BJ (cell line): ENCODE results near the gene PRSS56. TPM values are rescaled to one million over a fixed set of nuclear protein-coding genes. Genes with fewer than 3 reads are reported as not detected.

ENCODE experiments used
- CTCF ChIA-PET: fragments of 350-600 bp; formaldehyde crosslinking; extraction: SDS; loops from one replicate; lab custom pipeline; 2021; ENCODE audit warnings: antibody characterized with exemption, inconsistent platforms; lab: Yijun Ruan, JAX
- POLR2A ChIA-PET: fragments of 300-600 bp; sonication (Branson Sonifier 250); formaldehyde crosslinking; extraction: SDS; loops from one replicate; lab custom pipeline; 2021; ENCODE audit warnings: antibody characterized with exemption; lab: Charles Lee
- DNase-seq: peaks from one replicate; pipeline ENCODE4 v3.0.0-alpha.2; 2011; ENCODE audit warnings: low read depth
- H3K27me3 ChIP-seq: 2 replicates; pipeline ENCODE4 v1.6.0; 2011; ENCODE audit warnings: low read length; ENCODE audit not compliant: control insufficient read depth, insufficient read depth
- H3K36me3 ChIP-seq: 2 replicates; pipeline ENCODE4 v1.5.1; 2011; ENCODE audit warnings: low read length; ENCODE audit not compliant: control insufficient read depth, insufficient read depth
- H3K4me3 ChIP-seq: 2 replicates; pipeline ENCODE4 v1.5.1; 2011; ENCODE audit warnings: low read depth, mild to moderate bottlenecking, control low read depth, low read length
- polyA plus RNA-seq: library from polyadenylated mRNA; depleted of rRNA; stranded (reverse); fragments of >200 nt; gene quantifications from 2 replicates; pipeline ENCODE4 v1.2.3, GENCODE V29; 2011
- TF ChIP-seq, protein P1 (sequence below): IDR thresholded peaks from 2 replicates; pipeline ENCODE4 v1.5.1; 2011; ENCODE audit warnings: low read depth, mild to moderate bottlenecking, control low read depth, inconsistent platforms, low read length, moderate library complexity; ENCODE audit not compliant: insufficient read depth

PRSS56 gene
- polyA plus RNA-seq, 1 experiment, result not detected

GRCh38 chr2:232481322-232482140 is 38.7 kb upstream of the PRSS56 start:
- CTCF ChIA-PET, result interaction anchor here (1.4 kb wide), 1 partner anchor 581 kb away, joined by 4 read pairs; no protein-coding TSS in a partner anchor
- TF ChIP-seq, protein P1, sequence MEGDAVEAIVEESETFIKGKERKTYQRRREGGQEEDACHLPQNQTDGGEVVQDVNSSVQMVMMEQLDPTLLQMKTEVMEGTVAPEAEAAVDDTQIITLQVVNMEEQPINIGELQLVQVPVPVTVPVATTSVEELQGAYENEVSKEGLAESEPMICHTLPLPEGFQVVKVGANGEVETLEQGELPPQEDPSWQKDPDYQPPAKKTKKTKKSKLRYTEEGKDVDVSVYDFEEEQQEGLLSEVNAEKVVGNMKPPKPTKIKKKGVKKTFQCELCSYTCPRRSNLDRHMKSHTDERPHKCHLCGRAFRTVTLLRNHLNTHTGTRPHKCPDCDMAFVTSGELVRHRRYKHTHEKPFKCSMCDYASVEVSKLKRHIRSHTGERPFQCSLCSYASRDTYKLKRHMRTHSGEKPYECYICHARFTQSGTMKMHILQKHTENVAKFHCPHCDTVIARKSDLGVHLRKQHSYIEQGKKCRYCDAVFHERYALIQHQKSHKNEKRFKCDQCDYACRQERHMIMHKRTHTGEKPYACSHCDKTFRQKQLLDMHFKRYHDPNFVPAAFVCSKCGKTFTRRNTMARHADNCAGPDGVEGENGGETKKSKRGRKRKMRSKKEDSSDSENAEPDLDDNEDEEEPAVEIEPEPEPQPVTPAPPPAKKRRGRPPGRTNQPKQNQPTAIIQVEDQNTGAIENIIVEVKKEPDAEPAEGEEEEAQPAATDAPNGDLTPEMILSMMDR, result no peak
- no peak for DNase-seq

GRCh38 chr2:232482301-232483238 is 37.6 kb upstream of the PRSS56 start:
- no peak for DNase-seq
- H3K36me3 ChIP-seq, result no peaks in the 10 kb centered on the region
- ChIA-PET POLR2A (no interaction called here), CTCF (interaction anchor here (1.3 to 1.4 kb wide), 2 partner anchors 9 to 582 kb away, joined by 3 to 4 read pairs; no protein-coding TSS in a partner anchor)
- TF ChIP-seq, protein P1, result no peak
- H3K27me3 ChIP-seq, result peaks cover 20% of the 10 kb centered on the region
- H3K4me3 ChIP-seq, result no peak overlapping the region

More at GRCh38 chr2:232481322-232482140, 38.7 kb upstream of the PRSS56 start:
- no peak overlapping the region for H3K4me3 ChIP-seq
- H3K36me3 ChIP-seq, result no peaks in the 10 kb centered on the region
- peaks cover 14% of the 10 kb centered on the region for H3K27me3 ChIP-seq
- POLR2A ChIA-PET, result no interaction called here

- POLR2A ChIA-PET, result no interaction called here
- Histone ChIP-seq H3K36me3 (no peaks in the 10 kb centered on the region), H3K4me3 (no peak overlapping the region), H3K27me3 (peaks cover 23% of the 10 kb centered on the region)
- CTCF ChIA-PET, result interaction anchor here (1.3 kb wide), 1 partner anchor 10 kb away, joined by 3 read pairs; no protein-coding TSS in a partner anchor
- TF ChIP-seq, protein P1, result no peak
- DNase-seq, result no peak
Observed at GRCh38 chr2:232483311-232483922, 36.8 kb upstream of the PRSS56 start.

DNA sequence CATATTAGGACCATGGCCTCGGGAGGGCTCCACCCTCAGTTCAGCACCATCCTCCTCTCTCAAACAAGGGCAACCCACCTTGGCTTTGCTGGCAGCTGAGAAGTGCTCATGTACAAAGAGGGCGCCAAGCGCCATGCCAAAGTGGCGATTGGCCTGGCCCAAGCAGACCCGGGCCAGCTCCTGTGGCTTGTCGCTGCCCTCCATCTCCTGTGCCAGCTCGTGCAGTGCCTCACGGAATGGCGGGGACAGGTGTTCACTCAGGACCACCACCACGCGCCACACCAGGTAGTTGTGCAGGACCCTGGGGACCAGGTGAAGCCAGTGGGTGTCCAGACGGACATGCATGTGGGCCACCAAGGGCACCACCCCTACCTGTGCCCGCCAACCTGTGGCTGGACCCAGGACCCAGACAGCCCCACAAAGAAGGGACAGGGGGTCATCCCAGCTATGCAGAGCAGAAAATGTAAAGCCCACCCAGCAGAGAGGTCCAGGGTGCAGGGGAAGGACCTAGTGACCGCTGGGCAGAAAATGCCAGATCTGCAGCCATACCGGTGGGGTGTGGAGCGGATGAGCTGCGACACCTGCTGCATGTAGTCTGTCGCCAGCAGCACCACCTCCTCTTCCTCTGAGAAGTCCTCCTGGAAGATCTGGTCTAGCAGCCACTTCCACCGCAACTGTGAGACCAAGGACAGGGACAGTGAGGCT is 36.1 kb upstream of the PRSS56 start:
- H3K36me3 ChIP-seq, result no peaks in the 10 kb centered on the region
- no peak overlapping the region for H3K4me3 ChIP-seq
- POLR2A ChIA-PET, result no interaction called here
- DNase-seq, result no peak
- TF ChIP-seq, protein P1, result no peak
- CTCF ChIA-PET, result interaction anchor here (1.3 kb wide), 1 partner anchor 11 kb away, joined by 3 read pairs; no protein-coding TSS in a partner anchor
- peaks cover 27% of the 10 kb centered on the region for H3K27me3 ChIP-seq
